Activated naive CD4-positive, alpha-beta T cell treated with Interleukin-2 at 50 U/mL for 16 hours (primary cell): ENCODE results near the gene SLC35A2.

Experiments
- DNase-seq: peaks from one replicate; pipeline ENCODE4 v3.0.0-alpha.2; 2020

Gene SLC35A2

DNA sequence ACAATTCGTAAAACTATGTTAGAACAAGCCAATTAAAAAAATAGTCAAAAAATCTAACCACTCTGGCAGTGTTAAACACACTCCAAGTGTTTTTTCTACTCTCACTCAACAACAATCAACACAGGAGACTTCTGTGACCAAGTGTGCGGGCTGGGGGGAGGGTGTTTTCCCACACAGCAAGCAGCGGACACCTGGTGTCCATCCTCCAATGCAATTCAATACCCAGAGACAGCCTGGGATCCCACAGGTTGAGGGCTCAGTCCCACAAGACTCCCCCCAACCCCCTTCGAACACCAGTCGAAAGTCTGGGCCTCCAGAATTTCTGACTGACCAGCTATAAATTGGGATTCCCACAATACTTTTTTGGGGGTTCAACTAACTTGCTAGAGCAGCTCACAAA is 15.7 kb upstream of the SLC35A2 start:
- no peak for DNase-seq

GRCh38 chrX:48924270-48924669 is 12.8 kb upstream of the SLC35A2 start:
- no peak for DNase-seq

DNA sequence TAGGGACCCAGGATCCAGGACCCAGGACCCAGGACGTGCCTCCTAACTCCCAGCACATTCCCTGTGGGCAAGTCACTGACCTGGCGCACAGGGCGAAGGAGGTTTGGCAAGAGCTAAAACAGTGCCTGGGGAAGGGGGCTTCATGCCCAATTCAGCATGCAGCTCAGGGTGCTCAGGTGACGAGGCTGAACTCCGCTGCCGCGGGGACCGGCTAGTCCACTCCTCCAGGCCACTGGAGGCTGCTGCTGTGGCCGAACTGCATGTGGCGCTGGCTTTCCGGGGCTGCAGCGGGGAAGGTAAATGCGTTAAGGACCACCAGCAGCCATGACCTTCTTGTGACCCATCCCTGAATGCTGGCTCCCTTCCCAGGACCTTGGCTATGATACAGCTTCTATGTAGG is 12.3 kb upstream of the SLC35A2 start:
- no peak for DNase-seq

DNA sequence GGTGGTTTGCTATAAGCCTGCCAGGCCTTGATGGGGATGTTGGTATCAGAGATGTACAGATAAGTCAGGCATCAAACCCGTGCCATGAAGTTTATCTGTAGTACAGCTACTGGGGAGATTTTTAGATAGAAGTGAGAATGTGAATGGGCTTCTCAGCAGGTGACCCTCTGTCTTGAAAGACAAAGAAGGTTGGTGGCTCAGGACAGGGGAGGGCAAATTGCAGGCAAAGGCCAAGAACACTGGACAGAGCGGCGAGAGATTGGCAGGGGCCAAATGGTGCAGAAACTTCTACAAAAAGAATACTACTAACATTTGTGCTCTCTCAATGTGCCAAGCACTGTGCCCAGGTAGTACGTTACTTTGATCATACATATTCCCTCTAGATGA is 9.3 kb upstream of the SLC35A2 start:
- DNase-seq = no peak

- DNase-seq = peak; percentile 48
Measured at GRCh38 chrX:48919947-48920717, 8.7 kb upstream of the SLC35A2 start.

DNA sequence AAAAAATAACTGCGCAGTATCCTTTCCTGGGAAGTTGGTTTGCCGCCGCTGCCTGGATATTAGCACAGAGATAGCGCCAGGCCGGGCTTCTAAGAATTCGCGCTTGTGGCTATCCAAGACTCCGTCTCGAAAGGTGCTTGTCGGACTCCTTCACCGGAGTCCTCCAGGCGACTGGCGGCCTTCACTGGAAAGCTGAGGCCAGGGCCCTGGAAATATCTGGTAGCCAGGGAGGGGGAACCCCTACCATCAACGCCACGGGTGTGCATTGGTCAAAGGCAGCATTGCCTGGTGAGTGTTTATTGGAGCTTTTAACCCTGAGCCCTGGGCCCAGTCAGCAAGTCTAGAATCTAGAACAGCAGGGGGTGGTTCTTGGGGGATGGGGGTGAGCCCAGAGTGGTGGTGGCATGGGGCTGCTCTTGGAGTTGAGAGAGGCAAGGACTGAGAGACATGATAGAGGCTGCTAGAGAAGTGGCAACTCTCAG is 8.0 kb upstream of the SLC35A2 start:
- DNase-seq = peak; percentile 61

GRCh38 chrX:48918643-48919340 is 7.3 kb upstream of the SLC35A2 start, which contains the start of gene PIM2:
TSS of gene PIM2 (minus strand) at chrX:48919024. CDS start at chrX:48918834, 190 bp downstream.
- DNase-seq = peak; percentile 91

DNA sequence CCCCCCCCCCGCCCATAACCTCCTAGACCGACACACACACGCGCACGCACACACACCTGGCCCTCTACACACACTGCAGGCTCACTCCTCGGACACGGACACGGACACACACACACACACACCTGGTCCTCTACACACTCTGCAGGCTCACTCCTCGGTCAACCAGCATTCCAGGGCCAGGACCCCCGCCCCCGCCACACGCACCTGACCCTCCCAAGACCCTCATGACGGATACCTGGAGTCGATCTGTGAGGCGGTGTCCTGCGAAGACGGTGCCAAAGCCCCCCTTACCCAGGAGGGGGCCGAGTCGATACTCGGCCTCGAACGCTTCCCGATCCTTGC is 6.8 kb upstream of the SLC35A2 start:
- no peak for DNase-seq

DNA sequence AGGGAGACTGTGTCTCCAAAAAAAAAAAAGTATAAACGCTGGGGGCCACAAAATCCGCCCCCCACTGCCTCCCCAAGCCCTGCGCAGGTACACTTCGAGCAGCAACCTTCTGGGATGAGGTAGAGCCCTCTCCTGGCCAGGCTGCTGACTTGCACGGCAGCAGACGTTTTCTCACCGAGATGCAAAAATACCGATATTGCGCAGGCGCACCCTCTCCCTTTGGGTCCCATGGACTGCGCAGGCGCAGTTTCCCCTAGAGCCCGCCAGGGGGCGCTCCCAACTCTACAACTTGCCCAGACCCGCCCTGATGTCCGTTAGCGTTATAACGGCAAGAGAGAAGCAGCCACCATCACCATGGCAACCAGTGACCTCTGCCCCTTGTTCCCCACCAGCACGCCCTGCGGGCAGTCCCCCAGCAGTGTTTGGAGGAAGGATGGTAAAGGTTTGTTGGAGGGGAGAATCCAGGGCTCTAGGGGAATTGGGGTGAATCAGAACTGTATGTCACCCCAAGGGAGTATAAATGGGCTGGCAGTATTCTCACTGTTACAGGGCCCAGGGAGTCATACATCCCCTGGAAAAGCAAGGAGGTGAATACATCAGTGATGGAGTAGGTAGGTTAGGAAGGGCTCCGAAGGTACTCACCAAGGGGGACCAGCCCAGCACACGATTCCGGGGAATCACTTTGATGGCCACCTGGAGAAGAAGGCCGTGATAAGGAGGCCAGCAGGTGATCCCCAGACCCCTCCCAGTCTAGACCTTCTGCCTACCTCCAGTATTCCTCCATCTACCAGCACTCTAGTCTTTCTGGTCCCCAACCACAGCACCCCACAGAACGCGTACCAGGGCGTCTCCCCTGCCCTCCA is 5.9 kb upstream of the SLC35A2 start:
- peak; percentile 87 for DNase-seq

GRCh38 chrX:48914593-48915493 is 3.4 kb upstream of the SLC35A2 start:
- DNase-seq = no peak

- DNase-seq = no peak
Measured at GRCh38 chrX:48913605-48914366, 2.3 kb upstream of the SLC35A2 start.

DNA sequence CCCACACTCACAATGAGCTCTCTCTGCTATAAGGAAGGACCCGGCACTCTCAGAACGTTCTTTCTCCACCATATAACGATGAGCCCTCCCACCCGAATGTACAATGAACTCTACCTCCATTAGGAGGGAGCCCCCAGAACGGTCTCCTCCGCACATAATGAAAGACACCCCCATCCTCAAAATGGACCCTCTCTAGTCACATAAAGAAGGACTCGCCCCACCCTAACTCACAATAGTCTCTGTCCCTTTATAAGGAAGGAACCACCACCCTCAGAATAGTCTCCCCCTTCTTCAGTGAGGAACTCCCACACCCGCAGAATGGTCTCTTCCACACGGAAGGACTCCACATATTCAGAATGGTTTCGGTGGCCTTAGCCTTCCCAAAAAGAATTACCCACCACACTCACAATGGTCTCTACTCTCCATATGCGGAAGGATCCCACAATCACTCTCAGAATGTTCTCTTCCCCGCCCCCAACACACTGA is 477 bp downstream of the SLC35A2 start:
- DNase-seq = no peak

DNA sequence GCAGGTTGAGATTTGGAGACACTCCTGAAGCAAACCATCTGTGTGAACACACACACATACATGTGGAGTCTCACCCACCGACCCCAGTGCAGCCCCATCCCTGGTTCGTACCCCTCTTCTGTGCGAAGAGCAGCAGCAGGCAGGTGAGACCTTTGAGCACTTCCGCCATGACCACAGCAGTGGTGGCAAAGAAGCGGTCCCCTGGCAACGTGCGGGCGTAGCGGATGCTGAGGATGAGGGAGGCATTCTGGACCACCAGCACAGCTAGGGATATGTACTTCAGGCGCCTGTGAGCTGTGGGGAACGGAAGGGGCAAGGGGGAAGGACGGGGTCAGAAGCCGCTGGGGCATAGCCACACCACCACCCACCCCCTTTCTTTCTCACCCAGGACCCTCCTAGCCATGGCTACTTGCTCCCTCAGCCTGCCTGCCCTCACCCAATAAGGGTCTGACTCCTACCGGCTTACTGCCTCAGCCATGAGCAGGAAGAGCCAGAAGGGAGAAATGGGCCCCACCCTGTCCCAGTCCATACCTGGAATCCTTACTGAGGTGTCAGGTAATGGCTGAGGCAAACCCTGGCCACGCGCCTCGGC is 1.6 kb downstream of the SLC35A2 start:
- no peak for DNase-seq

GRCh38 chrX:48908600-48908999 is 2.8 kb downstream of the SLC35A2 start:
- DNase-seq = no peak

GRCh38 chrX:48905090-48905790 is 6.2 kb downstream of the SLC35A2 start:
- no peak for DNase-seq

DNA sequence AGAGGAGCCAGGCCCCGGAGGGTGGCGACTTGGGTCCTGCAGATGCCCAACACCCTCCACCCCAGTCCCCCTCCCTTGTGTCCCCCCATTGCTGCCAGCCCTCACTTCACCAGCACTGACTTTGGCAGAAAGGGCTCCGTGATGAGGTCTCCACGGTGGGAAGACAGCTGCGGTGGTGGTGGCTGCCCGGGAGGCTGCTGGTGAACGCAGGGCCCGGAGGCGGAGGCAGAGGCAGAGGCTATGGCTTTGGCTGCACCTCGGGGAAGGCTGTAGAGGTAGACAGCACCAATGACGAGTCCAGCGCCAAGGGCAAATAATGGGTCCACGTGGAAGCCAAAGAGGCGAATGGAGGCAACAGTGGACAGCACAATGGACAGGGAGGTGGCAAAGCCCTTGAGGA is 6.8 kb downstream of the SLC35A2 start:
- DNase-seq = no peak

DNA sequence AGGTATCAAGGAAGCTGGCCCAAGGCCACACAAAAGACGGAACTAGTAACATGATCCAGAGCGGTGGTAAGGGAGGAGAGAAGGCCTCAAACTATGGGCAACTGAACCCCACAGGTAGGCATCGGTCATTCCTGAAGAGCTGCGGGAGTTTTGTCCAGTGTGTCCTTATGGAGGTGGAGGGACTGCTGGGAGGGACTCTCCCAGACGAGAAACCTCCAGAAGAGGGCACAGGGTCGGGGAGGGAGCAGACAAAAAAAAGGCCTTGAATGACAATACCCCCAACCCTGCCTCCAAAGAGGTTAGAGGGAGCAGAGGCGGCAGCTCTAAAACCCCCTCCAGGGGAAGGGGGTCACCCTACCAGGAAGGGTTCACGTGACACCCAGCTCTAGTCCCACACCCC is 7.3 kb downstream of the SLC35A2 start:
- DNase-seq = no peak

DNA sequence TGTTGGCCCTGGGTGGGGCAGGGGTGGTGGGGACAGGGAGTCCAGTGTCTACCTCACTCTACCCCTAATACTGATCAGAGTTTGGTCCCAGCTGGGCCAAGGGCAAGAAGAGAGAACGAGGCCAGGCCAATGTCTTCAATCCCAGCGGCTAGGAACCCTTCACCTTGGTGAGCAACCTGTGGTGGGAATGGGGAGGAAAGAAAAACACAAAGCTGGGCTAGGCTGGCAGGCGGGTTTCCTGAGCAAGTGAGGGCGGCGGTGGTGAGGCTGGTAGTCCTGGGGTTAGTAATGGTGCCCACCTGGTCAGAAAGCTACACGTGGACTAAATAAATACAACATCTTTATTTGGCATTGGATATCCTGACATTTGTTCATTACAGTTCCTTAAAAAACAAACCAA is 8.2 kb downstream of the SLC35A2 start:
- DNase-seq = no peak

DNA sequence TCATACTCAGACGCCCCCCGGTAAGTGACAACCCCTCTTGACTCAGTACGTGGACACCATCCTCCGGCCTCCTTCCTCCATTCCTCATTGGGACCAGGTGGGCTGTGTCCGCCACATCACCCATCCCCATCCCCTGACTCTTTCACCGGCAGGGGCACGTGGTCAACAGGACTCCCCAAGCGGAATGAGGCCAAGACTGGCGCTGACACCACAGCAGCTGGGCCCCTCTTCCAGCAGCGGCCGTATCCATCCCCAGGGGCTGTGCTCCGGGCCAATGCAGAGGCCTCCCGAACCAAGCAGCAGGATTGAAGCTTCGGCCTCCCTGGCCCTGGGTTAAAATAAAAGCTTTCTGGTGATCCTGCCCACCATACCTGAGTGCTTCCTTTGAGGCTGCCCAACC is 8.7 kb downstream of the SLC35A2 start:
- no peak for DNase-seq

DNA sequence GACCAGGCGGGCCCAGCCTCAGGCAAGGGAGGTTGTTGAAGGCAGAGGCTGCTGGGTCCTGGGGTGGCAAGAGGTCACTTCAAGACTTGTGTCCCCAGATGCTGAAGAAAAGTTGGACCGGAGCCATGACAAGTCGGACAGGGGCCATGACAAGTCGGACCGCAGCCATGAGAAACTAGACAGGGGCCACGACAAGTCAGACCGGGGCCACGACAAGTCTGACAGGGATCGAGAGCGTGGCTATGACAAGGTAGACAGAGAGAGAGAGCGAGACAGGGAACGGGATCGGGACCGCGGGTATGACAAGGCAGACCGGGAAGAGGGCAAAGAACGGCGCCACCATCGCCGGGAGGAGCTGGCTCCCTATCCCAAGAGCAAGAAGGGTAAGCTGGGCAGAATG is 9.3 kb downstream of the SLC35A2 start:
- DNase-seq = no peak
